HG02623 (cell line): ENCODE measurements around the gene MCC.

ENCODE experiments used
- ATAC-seq: cut with Tn5 transposase; IDR thresholded peaks from one replicate; pipeline ENCODE4 v1.9.1; 2021; ENCODE audit warnings: moderate library complexity; ENCODE audit not compliant: unreplicated experiment

The MCC gene

DNA sequence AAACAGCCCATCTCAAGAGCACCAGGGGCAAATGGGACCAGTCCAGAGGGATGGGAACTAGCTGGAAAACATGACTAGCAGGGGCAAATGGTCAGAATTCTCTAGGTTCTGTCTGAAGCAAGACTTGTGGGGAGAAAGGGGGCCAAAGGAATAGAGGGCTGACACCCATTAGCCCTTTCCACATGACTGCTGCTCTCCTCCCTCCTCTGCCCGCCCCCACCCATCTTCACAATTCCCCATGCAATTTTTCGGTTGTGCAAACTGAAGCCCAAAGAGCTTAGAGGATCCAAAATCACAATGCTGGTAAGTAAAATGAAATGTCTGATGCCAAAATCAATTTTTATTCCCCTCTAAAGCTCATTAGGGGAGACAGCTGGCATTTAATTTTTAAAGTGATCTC, 304.6 kb downstream of the MCC start:
- no peak for ATAC-seq

DNA sequence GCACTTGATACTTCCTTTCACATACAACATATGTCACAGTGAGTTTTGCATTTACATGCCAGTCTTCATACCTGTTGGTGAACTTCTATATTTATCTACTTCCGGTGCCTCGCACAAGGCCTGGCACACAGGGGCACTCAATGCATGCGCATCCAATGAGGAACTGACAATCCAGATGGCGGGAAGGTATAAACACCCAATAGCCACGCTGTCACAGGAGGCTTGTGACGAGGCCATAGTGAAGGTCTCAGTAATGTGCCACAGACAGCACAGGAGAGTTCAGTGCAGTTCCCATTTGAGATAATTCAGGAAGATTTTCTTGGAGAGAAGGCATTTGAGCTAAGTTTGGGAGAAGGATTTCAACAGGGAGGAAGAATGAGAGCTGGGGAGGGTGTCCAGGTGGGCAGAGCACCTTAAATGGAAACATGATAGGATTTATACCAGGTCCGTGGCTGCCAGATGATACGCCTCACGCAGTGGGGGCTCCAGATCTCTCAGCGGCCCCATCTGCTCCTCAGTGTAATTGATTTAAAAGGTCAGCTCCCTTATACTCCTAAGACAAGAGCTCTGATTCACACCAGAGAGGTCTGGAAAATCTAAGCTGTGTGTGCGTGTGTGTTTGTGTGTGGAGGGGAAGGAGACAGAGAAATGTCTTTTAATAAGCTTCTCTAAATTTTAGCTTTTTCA, 305.5 kb downstream of the MCC start:
- ATAC-seq, result no peak

DNA sequence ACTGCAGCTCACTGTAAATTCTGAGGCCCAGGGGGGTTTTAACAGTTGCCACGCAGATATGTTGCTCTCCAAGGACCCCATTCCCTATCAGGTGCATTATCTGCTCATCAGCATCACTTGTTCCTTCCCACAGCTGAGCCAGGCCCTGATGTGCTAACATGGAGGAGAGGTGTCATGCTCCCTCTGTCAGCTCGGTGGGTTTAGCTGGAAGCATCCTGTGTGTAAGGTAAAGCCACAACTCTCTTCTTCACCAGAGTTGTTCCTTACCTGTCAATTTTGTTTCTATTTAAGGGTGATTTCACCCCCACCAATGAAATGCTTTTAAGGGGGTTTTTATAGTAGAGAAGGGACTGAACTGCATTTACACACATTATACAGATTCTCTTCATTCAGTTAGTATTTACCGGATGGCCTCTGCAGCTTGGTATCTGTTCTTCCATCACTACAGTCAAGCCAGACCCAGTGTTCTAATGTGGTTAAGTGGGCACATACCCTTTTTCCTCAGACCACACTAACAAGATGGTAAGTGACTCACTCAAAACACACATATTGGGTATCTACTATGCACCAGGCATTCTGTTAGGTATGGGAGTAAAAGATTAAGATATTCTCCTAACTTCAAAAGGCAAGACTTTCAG, 306.3 kb downstream of the MCC start:
- ATAC-seq, result no peak

DNA sequence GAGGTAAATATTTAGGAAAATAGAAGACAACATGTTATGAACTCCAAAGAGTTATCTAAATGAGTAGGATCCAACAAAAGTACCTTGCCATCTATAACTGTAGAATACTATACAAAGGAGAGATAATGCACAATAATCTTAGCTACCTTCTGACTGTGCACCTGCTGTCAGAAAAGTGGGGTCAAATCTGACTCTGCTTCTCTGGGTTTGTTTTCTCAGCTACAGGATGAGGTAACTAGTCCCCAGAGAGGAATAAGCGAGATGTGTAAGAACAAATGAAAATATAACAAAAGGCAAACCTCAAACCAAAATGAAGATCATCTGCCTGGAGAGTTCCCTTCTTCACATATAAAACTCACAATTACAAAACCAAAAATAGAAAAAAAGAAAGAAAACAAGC, 306.8 kb downstream of the MCC start:
- ATAC-seq, result no peak

DNA sequence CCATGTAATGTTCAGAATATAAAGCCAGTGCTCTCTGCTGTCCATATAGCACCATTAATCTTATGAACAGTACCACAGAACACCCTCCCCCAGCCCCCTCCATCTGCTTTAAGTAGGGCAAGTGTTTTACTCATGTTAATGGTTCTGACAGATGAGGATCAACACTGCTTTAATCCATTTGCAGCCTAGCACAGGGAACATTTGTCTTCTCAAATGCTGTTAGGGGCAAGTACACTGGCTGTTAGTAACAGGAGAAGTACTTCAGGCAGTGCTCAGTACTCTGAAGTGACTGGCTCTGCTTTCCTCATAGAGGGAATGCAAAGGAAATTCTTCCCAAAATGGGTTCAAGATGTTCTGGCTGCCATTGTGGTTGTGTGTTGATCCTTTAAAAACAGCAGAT, 309.1 kb downstream of the MCC start:
- ATAC-seq, result no peak

DNA sequence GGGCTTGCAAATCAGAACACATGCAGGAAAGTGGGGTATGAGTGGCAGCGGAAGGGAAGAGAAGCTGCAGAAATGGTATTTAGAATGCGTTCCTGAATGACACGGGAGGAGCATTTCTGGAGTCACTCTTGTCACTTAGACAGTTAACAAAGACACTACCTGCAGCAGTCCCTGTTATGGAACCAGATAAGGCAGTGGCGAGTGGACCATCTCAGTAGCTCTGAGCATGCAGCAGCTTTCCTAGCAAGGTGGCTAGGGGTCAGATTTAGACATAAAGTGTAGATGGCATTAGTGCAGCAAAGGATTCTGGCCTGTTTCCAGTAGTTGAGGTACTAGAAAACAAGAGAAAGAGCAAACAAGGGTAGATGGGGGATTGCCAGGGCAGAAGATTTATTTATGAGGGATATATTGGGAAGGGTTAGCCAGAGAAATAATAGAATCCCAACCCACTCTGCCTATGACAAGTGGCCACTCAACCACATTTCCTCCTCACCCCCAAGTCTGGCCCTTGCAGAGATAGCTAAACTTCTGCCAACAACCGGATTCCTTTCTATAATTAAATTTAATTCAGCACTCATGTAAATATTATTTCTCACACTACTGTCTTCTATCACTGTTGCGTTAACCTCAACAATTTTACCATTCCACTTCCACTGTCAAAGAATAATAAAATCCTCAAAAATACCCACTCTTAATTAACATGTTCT, 310.0 kb downstream of the MCC start:
- no peak for ATAC-seq

DNA sequence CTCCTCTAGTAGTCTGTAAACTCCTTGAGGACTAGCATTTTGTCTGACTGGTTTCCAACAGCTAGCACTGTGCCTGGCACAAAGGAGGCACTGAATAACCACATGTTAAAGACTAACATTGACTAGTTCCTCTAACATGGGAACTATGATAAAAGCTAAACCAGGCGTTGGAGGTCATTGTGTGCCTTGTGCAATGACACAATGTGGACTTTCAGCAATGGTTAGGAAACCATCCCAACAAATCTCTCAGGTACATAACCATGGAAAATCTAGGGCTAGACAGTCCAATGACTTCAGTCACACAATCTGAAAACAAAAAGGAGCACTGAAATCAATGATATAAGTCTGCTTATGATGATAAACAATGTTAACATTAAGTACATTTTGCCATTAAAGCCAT, 311.0 kb downstream of the MCC start:
- no peak for ATAC-seq

DNA sequence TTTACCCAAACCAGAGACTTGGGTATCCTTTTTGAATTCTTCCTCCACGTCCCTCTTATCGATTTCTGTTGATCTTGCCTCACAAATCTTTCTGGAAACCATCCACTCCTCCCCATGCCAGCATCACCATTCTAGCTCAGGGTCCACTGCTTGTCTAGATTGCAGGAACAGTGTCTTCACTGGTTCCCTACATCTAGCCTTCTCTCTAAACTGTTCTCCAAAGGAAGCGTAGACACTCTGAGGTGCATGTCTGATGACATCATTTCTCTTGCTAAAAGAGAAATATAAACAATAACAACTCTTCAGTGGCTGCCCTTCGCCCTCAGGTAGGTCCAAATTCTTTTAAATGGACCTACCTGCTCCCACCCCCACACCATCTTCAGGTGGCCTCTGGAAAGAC, 311.5 kb downstream of the MCC start:
- no peak for ATAC-seq

DNA sequence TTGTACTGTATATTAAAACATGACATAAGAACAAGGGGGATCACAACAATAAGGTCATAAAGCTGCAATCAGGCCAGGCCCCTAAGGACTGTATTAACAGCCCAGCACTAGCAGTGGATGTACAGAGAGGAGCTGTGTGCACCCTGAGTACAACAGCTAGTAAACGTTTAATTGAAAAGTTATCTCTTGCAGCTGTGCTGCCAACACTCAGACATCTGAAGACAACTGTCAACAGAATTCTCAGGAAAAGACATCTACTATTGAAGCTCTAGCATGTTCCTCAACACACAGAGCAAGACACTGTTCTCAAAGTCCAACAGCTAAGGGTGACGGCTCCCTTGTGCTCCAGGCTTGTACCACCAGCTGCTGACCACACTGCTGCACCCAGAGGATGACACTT, 312.1 kb downstream of the MCC start:
- ATAC-seq, result no peak

DNA sequence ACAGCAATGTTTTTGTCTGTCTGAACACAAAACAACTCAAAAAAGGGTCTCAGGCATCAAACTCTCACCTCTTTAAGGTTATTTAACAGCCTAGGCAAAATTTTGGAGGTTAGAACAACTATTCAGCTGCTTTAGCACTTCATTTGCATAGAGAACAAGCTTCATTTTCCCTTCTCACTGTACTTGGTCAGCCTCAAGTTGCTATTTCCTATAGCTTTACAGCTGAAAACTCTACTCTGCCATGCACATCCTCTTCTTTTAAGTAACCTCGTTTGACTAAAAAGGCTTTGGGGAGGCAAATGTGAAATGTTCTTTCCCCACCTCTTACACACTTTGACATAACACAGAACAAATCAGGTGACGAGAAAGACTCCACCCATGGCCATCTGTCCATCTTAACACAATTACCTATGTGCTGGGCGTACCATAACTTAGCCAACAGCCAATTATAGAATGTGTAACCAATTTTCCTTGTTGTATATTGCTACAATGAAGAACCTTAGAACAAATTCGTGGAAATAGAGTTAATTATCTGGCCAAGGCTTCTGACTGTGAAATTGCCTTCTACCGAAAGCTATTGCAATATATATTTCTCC, 315.9 kb downstream of the MCC start:
- ATAC-seq, result peak; percentile 68

DNA sequence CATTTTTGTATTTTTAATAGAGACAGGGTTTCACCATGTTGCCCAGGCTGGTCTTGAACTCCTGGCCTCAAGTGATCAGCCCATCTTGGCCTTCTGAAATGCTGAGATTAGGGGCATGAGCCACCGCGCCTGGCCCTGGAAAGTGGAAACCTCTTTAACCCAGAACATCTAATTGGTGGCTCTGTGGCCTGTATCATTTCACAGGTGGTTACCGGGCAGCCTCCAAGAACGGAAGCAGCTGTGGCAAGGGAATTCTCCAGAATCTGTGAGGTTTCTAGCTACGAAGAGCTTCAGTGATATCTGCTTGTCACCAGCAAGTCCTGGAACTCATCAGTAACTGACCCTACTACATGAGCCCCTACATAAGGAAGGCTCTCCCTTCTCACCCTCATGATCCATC, 316.7 kb downstream of the MCC start:
- no peak for ATAC-seq

DNA sequence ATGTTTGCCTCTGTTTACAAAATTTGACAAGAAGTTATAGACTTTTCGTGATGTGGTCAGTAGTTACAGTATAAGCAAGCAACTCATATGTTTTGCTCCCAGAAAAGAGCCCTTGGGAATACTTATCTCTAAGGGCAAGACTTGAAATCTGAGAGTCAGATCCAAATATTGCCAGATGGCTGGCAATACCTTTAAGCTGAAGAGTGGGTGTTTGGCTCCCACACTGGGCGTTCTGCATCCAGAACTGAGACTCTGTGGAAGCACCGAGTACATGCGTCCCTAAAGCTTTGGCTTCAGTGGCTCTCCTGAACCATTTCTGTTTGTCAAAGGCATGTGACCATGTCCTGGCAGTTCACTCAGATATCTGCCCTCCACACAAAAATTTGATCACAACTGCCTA, 317.5 kb downstream of the MCC start:
- ATAC-seq, result no peak

DNA sequence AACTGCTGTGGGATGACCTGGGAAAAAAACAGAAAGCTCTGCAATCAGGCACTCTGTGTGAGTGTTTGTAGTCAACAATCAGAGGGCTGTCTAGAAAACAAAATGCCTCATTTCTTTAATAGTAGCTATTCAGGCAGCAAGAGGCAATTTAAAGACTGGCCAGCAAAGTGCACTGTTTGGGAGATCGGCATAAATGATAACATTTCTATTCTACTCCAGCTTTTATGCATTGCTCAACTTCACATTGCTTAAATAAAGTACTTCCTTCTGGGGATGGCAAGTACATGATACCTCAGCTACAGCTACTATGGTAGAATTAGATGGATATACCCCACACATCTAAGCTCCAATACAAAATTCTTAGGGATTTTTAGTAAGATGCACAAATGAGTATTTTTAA, 318.5 kb downstream of the MCC start:
- ATAC-seq, result no peak

DNA sequence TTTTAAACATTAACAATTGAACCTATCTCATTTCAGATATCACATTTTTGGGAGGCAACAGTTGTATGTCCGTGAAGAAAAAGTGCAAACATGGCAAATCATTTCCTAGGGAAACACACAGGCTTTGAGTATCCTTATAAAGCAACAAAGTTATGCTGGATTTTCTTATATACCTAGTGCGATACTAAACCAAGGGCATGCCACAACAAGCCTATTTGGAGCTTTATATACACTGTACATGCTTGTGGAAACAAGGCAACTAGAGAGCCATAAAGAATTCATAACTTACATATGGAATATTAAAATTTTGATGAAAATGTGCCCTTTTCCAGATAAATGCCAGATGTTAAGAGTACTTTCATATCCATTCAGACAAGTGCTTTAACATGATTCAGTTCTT, 320.3 kb downstream of the MCC start:
- no peak for ATAC-seq

DNA sequence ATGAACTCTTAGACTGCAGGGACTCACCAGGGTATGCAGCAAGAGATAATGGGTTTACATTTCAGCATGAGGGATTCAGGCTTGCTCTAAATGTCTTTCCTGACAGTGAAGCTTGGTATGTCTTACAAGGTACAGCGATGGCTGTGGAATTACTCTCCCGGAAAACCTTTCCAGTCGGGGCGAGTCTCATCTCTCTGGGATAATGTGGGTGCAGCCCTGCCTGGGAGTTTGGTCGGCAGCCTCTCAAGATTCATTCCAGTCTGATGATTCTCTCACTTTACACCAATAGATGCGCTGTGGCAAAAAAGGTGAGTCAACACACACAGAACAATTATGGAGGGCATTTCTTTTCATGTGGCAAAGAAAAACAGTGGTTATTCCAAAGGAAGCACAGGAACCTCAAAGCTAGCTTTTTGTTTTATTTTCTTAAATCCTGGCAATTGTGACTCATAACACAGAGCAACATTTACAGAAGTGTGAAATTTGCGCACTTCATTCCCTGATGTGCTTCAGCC, 321.3 kb downstream of the MCC start:
- no peak for ATAC-seq

DNA sequence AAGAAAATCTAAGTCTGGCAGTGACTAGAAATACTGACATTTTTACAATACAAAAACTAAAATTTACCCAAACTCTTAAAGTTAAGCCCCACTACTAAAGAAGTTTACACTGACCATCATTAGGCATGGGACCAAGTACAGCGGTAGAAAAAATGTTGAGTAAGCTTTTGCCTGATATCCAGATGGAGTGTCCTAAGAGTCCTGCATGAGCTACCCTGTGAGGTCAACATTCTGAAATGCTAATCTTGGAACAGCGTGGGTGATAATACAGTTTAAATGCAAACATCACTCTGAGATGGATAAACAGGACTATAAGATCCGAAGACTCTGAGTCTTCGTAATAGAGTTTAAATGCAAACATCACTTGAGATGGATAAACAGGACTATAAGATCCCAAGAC, 322.0 kb downstream of the MCC start:
- no peak for ATAC-seq

DNA sequence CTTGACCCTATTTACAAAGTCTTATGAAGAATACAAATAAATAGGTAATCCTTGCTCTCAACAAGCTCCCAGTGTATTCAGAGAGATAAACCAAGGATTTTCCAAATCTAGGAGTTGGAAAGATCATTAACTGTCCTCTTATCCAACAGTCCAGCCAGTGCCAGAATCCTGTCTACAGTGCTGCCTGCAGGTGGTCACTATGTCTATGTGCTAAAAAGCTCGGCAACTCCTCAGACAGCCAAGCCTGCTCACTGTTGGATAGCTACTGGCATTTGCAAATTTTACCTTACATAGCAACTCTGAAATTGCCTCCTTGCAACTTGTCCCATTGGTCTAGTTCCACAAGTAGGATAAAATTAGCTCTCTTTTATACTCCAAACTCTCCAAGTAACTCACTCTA, 324.2 kb downstream of the MCC start:
- ATAC-seq, result no peak

DNA sequence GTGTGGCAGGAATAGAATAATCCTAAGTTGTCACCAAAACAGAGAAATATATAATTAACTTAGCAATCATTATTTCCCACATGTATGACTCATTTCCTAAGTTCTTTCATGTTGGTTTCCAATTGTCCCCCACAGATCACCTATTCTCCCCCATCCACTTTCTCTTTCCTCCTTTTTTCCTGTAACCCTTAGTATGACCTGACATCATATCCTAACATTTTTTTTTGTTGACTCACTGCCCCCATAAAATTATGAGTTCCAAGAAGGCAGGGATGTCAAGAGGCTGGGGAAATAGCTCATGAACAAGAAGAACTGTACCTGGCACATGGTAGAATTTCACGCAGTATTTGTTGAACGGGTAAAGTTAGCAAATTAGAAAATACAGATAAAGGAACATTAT, 324.9 kb downstream of the MCC start:
- ATAC-seq, result no peak

DNA sequence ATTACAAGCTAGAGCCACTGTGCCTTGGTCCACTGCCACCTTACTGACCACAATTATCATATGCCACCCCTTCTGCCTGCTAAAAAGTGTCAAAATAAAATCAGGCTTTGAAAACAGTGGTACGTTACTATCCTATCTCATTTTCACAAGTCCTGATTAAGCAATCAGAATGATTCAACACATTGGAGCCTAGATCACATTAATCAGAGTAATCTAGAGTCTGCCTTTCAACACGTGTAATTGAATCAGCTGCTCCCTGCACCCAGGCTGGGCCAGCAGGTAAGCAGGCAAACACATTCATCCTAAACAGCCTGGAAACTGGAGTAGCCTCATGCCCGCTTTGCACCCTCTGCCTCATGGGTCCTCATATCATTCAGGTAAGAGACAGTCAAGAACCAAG, 325.5 kb downstream of the MCC start:
- ATAC-seq, result no peak

DNA sequence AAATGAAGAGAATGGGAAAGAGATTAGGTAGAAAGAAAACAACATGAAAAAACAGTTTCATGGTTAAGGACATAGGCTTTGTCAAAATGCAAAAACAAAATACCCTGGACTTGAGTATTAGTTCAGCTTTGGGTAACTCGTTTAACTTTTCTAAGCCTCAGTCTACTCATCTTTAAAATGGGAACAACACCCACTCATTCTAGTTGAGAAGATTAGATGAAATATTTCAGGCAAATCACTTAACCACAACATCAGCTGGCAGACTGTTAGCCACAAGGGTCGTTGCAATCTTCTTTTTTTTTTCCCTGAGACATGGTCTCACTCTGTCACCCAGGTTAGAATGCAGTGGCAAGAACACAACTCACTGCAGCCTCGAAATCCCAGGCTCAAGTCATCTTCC, 326.0 kb downstream of the MCC start:
- ATAC-seq, result no peak

DNA sequence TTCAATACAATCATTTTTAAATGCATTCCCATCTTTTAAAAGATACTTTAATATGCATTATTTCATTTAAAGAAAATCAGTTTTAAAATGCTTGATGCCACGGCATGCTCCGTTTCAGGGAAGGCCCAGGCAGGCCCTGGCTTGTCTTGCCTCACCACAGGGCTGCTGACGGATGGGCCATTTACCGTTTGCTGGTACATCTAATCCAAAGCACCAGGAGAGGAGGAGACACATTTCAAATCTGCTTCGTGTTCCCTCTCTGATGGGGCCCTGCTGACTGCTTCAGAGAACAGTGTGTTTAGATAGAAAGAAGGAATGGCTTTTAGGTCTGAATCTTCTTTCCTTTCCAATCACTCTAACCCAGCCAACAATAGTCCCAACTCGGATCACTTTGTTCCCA, 326.4 kb downstream of the MCC start:
- no peak for ATAC-seq

DNA sequence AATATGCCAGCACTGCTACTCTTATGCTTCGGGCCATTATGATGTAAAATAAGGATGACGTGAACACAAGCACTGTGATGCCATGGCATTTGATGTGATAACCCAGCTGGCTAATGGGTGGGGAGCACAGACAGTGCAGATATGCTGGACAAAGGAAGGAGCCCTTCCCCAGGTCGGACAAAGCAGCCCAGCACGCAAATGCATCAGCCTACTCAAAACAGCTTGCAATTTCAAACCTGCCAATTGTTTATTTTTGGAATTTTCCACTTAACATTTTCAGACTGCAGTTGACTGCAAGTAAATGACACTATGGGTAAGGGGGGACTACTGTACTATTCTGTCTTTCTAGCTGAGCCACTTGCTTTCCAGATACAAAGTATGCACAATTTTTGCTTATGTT, 330.4 kb downstream of the MCC start:
- no peak for ATAC-seq
